ENCODE data around the gene SPPL3. TPM values are rescaled to one million over a fixed set of nuclear protein-coding genes. Genes with fewer than 3 reads are reported as not detected.
"Not testable (repeated sequence)": the region's sequence is repeated elsewhere in the genome, so short reads cannot be mapped to it uniquely, and the experiment has no call there.

SPPL3 gene
- total RNA-seq, 1 donor from 2014 or later: 25.8 TPM

DNA sequence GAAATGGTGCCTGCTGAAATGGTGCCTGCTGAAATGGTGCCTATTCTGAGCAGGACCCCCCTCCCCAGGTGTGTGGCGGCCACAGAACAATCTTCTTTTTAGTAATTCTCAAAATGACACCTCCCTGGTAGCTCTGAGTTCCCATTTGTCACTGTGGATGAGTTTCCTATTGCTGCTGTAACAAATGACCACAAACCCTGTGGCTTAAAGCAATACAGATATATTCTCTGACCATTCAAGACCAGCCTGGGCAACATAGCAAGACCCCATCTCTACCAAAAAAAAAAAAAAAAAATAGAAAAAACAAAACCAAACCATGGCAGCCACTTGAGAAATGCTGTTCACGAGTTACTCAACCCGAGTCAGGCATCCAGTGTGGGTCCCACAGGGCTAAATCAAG is 170.6 kb downstream of the SPPL3 start:
- Histone ChIP-seq H3K4me1 (no peaks in the 10 kb centered on the region), H3K9ac (no peak overlapping the region), H3K27me3 (no peaks in the 10 kb centered on the region), H3K4me3 (no peak overlapping the region), H4K20me1 (ENCODE audit: low read depth) (no peaks in the 10 kb centered on the region), H3K79me2 (ENCODE audit: low read depth) (no peaks in the 10 kb centered on the region), H3F3A (ENCODE audit: low read depth) (no peaks in the 10 kb centered on the region), H3K9me3 (ENCODE audit: low read depth) (no peaks in the 10 kb centered on the region), H3K27ac (no peak overlapping the region), H3K36me3 (no peaks in the 10 kb centered on the region), H3K4me2 (no peak overlapping the region), H2AFZ (replicated peaks) (no peak overlapping the region)
- Mint-ChIP-seq H3K4me3 (no peak overlapping the region), H3K4me1 (no peaks in the 10 kb centered on the region), H3K36me3 (peaks cover 12% of the 10 kb centered on the region), H3K27ac (no peak overlapping the region), H3K27me3 (ENCODE audit: insufficient read depth, low read depth) (peaks cover 8% of the 10 kb centered on the region), H3K9me3 (peaks cover 2% of the 10 kb centered on the region)
- no peak for DNase-seq (ENCODE audit: low spot score)
- TF ChIP-seq, protein P1, sequence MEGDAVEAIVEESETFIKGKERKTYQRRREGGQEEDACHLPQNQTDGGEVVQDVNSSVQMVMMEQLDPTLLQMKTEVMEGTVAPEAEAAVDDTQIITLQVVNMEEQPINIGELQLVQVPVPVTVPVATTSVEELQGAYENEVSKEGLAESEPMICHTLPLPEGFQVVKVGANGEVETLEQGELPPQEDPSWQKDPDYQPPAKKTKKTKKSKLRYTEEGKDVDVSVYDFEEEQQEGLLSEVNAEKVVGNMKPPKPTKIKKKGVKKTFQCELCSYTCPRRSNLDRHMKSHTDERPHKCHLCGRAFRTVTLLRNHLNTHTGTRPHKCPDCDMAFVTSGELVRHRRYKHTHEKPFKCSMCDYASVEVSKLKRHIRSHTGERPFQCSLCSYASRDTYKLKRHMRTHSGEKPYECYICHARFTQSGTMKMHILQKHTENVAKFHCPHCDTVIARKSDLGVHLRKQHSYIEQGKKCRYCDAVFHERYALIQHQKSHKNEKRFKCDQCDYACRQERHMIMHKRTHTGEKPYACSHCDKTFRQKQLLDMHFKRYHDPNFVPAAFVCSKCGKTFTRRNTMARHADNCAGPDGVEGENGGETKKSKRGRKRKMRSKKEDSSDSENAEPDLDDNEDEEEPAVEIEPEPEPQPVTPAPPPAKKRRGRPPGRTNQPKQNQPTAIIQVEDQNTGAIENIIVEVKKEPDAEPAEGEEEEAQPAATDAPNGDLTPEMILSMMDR (IDR thresholded peaks at IDR 0.05): no peak
- TF ChIP-seq EZH2phosphoT487 (IDR thresholded peaks at IDR 0.05) (no peak), EZH2 (IDR thresholded peaks at IDR 0.05) (no peak)

DNA sequence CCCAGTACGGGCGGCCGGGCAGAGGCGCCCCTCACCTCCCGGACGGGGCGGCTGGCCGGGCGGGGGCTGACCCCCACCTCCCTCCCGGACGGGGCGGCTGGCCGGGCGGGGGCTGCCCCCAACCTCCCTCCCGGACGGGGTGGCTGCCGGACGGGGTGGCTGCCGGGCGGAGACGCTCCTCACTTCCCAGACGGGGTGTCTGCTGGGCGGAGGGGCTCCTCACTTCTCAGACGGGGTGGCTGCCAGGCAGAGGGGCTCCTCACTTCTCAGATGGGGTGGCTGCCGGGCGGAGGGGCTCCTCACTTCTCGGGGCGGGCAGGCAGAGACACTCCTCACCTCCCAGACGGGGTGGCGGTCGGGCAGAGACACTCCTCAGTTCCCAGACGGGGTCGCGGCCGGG is 172.0 kb downstream of the SPPL3 start:
- not testable (repeated sequence) for H3K4me3 Mint-ChIP-seq

DNA sequence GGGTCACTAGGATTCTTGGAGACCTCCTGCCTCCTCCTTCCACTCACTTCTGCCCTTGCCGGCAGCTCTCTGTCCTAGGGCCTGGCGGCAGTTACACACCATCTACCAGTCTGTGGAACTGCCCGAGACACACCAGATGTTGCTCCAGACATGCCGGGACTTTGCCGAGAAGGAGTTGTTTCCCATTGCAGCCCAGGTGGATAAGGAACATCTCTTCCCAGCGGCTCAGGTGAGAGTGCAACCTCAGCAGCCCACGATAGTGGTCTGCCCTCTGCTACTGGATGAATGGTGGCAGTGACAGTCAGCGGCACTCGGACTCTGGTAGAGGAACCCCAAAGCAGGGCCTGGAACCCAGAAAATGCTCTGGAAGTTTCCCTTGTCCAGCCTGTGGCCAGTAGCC is 177.2 kb downstream of the SPPL3 start:
- Mint-ChIP-seq H3K27ac (no peak overlapping the region), H3K27me3 (ENCODE audit: insufficient read depth, low read depth) (peaks cover under 1% of the 10 kb centered on the region)

More for the DNA sequence above, 172.0 kb downstream of the SPPL3 start:
- H3K9me3 ChIP-seq (ENCODE audit: low read depth); H3K79me2 ChIP-seq (ENCODE audit: low read depth); H3K4me3 ChIP-seq; H3K27me3 Mint-ChIP-seq (ENCODE audit: insufficient read depth, low read depth); H3K9ac ChIP-seq; H3K9me3 Mint-ChIP-seq; H3K27ac Mint-ChIP-seq; H3K4me2 ChIP-seq; H3K4me1 Mint-ChIP-seq; DNase-seq (ENCODE audit: low spot score); H3K27me3 ChIP-seq; H2AFZ ChIP-seq (replicated peaks); H3K4me1 ChIP-seq; H4K20me1 ChIP-seq (ENCODE audit: low read depth); H3K27ac ChIP-seq; H3F3A ChIP-seq (ENCODE audit: low read depth); H3K36me3 ChIP-seq: not testable (repeated sequence)
- H3K36me3 Mint-ChIP-seq: peaks cover 14% of the 10 kb centered on the region

DNA sequence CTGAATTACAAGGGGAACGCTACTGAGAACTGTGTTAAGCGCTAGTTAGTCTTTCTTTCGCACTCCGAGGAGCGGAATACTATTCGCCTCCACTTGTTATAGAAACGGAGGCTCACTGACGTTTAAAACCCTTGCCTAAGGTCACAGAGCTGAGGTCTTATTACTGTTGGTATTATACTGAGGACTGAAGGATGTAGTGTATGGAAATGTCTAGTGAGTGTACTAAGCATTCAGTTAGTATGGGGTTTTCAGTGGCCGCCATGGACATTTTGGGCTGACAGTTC is 177.7 kb downstream of the SPPL3 start:
- no peak overlapping the region for H3K9ac ChIP-seq

More for the DNA sequence above, 177.2 kb downstream of the SPPL3 start:
- H3K36me3 Mint-ChIP-seq: peaks cover 17% of the 10 kb centered on the region
- no peak for DNase-seq (ENCODE audit: low spot score)
- H3K9me3 Mint-ChIP-seq: no peaks in the 10 kb centered on the region
- TF ChIP-seq, protein P1 (IDR thresholded peaks at IDR 0.05): no peak
- TF ChIP-seq EZH2phosphoT487 (IDR thresholded peaks at IDR 0.05): no peak
- TF ChIP-seq EZH2 (IDR thresholded peaks at IDR 0.05): no peak
- H3K4me2 ChIP-seq: no peak overlapping the region
- H3K4me1 Mint-ChIP-seq: peaks cover 18% of the 10 kb centered on the region
- no peaks in the 10 kb centered on the region for H3K9me3 ChIP-seq (ENCODE audit: low read depth)
- peaks cover 23% of the 10 kb centered on the region for H3F3A ChIP-seq (ENCODE audit: low read depth)
- peaks cover 4% of the 10 kb centered on the region for H3K4me1 ChIP-seq
- H2AFZ ChIP-seq (replicated peaks): no peak overlapping the region
- no peak overlapping the region for H3K27ac ChIP-seq
- peaks cover 15% of the 10 kb centered on the region for H3K27me3 ChIP-seq
- no peaks in the 10 kb centered on the region for H3K36me3 ChIP-seq
- peaks cover 22% of the 10 kb centered on the region for H4K20me1 ChIP-seq (ENCODE audit: low read depth)
- H3K79me2 ChIP-seq (ENCODE audit: low read depth): no peaks in the 10 kb centered on the region
- no peak overlapping the region for H3K4me3 Mint-ChIP-seq
- no peak overlapping the region for H3K9ac ChIP-seq
- no peak overlapping the region for H3K4me3 ChIP-seq

More for the DNA sequence above, 177.7 kb downstream of the SPPL3 start:
- H3K27ac ChIP-seq: no peak overlapping the region
- peaks cover 18% of the 10 kb centered on the region for H3K4me1 Mint-ChIP-seq
- H3K4me3 Mint-ChIP-seq: peak overlapping the region; percentile 89
- no peak overlapping the region for H2AFZ ChIP-seq (replicated peaks)
- H3K9me3 Mint-ChIP-seq: no peaks in the 10 kb centered on the region
- H3K79me2 ChIP-seq (ENCODE audit: low read depth): no peaks in the 10 kb centered on the region
- no peaks in the 10 kb centered on the region for H3K36me3 ChIP-seq
- H3K4me2 ChIP-seq: peak overlapping the region; percentile 82
- H3K27ac Mint-ChIP-seq: no peak overlapping the region
- H3K9me3 ChIP-seq (ENCODE audit: low read depth): no peaks in the 10 kb centered on the region
- H3F3A ChIP-seq (ENCODE audit: low read depth): peaks cover 23% of the 10 kb centered on the region
- H3K27me3 ChIP-seq: peaks cover 15% of the 10 kb centered on the region
- H4K20me1 ChIP-seq (ENCODE audit: low read depth): peaks cover 22% of the 10 kb centered on the region
- H3K4me3 ChIP-seq: no peak overlapping the region
- TF ChIP-seq, protein P1 (IDR thresholded peaks at IDR 0.05): no peak
- TF ChIP-seq EZH2 (IDR thresholded peaks at IDR 0.05) (no peak), EZH2phosphoT487 (IDR thresholded peaks at IDR 0.05) (no peak)
- H3K27me3 Mint-ChIP-seq (ENCODE audit: insufficient read depth, low read depth): peaks cover 2% of the 10 kb centered on the region
- DNase-seq (ENCODE audit: low spot score): no peak
- H3K4me1 ChIP-seq: peaks cover 4% of the 10 kb centered on the region
- peaks cover 18% of the 10 kb centered on the region for H3K36me3 Mint-ChIP-seq
